Lower leg skin (tissue), 4 donors: Measurements from ENCODE around the gene AUTS2. TPM values are rescaled to one million over a fixed set of nuclear protein-coding genes. Genes with fewer than 3 reads are reported as not detected.

Source experiments
- DNase-seq, 2 donors: peaks; one replicate each; pipeline ENCODE4 v3.0.0-alpha.2; 2019; ENCODE audit warnings: low spot score in 2 of 2
- H3K4me3 ChIP-seq: fragments of 200-600 bp; sonication (generic); 2 replicates; pipeline ENCODE4 v1.5.1; 2017; ENCODE audit warnings: mild to moderate bottlenecking, low read depth; ENCODE audit not compliant: poor library complexity, severe bottlenecking
- POLR2A ChIP-seq, 2 donors: fragments of 450-650 bp; IDR thresholded peaks; one replicate each; pipeline ENCODE4 v1.6.1; 2016 to 2017; ENCODE audit warnings: antibody characterized with exemption in 2 of 2, mild to moderate bottlenecking in 1 of 2, moderate library complexity in 1 of 2
- WGBS, 2 donors: methylation state at CpG; one replicate each; pipeline ENCODE4 v1.1.5; 2018; 5-methylcytosine and 5-hydroxymethylcytosine counted together
- intact Hi-C: fragments of 100-400 bp; cut with DNase I; formaldehyde crosslinking; loops from one replicate; pipeline ENCODE4 v1.15.0; 2023; ENCODE audit warnings: low total_unique reads
- total RNA-seq, 4 donors: library from RNA; depleted of rRNA; stranded (reverse); fragments of >200 nt; gene quantifications; one replicate each; pipeline ENCODE4 v1.1.0, GENCODE V29; 2016
- TF ChIP-seq, protein P1 (sequence below), 3 donors: fragments of 450-650 bp; IDR thresholded peaks; one replicate each; pipeline ENCODE4 v1.5.1; 2016; ENCODE audit warnings: antibody characterized with exemption in 3 of 3, mild to moderate bottlenecking in 3 of 3, moderate library complexity in 2 of 3

The AUTS2 gene
- total RNA-seq, 4 donors from 2014 or later = 30.8 to 41.9 (median 40.5) TPM

DNA sequence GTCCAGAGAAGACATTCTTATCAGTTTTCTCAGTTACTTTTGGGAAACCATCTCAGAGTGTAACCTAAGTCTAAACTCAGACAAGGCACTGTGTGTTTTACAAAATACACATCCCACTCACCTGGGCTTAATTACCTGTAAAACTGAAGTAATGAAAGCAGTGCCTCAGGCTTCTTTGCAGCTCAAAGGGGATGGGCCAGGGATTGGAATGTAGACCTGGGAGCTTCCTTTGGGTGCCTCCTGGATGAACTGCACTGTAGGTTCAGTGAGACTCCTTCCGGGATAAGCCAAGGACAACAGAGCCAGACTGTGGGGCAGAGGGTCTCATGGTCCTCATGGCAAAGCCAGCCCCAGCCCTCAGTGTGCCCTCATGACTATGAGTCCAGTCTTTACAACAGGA is 861.3 kb downstream of the AUTS2 start:
- no peak overlapping the region for H3K4me3 ChIP-seq
- no peak for DNase-seq
- intact Hi-C loops = no loop called here
- no peak for TF ChIP-seq POLR2A (IDR thresholded peaks at IDR 0.05)
- TF ChIP-seq, protein P1, sequence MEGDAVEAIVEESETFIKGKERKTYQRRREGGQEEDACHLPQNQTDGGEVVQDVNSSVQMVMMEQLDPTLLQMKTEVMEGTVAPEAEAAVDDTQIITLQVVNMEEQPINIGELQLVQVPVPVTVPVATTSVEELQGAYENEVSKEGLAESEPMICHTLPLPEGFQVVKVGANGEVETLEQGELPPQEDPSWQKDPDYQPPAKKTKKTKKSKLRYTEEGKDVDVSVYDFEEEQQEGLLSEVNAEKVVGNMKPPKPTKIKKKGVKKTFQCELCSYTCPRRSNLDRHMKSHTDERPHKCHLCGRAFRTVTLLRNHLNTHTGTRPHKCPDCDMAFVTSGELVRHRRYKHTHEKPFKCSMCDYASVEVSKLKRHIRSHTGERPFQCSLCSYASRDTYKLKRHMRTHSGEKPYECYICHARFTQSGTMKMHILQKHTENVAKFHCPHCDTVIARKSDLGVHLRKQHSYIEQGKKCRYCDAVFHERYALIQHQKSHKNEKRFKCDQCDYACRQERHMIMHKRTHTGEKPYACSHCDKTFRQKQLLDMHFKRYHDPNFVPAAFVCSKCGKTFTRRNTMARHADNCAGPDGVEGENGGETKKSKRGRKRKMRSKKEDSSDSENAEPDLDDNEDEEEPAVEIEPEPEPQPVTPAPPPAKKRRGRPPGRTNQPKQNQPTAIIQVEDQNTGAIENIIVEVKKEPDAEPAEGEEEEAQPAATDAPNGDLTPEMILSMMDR (IDR thresholded peaks at IDR 0.05) = no peak
- 67 to 81% methylated on average over 1 of the region's 1 CpG for WGBS, 2 donors

DNA sequence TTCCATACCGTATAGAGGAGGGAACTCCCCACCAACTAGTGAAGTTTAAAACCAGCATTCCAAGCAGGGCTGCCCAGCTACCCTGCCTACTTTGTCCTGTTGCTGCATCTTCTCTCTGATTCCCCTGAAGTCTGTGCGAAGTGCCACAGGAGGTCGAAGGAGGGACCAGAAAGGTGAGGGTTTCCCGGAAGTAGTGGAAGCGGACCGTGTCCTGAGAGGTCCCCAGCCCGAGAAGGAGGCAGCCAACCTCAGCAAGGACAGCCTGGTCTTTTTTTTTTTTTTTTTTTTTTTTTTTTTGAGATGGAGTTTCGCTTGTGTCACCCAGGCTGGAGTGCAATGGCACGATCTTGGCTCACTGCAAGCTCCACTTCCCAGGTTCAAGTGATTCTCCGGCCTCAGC is 861.8 kb downstream of the AUTS2 start:
- intact Hi-C loops = no loop called here
- 93% methylated on average over 10 of the region's 10 CpGs for WGBS, 2 donors
- H3K4me3 ChIP-seq = no peak overlapping the region
- no peak for DNase-seq
- no peak for TF ChIP-seq POLR2A (IDR thresholded peaks at IDR 0.05)
- TF ChIP-seq, protein P1 (IDR thresholded peaks at IDR 0.05) = no peak

DNA sequence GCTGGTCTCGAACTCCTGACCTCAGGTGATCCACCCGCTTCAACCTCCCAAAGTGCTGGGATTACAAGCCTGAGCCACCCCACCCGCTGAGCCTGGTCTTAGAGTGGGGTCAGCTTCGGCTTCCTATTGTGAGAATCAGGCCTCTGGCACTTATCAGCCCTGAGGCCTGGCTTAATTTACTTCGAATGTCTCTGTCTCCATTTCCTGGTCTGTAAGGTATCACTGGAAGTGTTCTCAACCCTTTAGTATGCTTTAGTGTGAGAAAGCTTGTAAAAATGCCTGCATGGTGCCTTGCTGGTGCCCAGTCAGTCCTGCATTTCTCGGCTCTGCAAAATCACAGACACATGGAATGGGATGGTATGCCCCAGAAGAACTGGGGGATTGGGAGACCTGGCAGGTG is 862.3 kb downstream of the AUTS2 start:
- TF ChIP-seq, protein P1 (IDR thresholded peaks at IDR 0.05) = no peak
- no peak for TF ChIP-seq POLR2A (IDR thresholded peaks at IDR 0.05)
- 82 to 90% methylated on average over 6 of the region's 6 CpGs for WGBS, 2 donors
- intact Hi-C loops = no loop called here
- DNase-seq = no peak
- H3K4me3 ChIP-seq = no peak overlapping the region

DNA sequence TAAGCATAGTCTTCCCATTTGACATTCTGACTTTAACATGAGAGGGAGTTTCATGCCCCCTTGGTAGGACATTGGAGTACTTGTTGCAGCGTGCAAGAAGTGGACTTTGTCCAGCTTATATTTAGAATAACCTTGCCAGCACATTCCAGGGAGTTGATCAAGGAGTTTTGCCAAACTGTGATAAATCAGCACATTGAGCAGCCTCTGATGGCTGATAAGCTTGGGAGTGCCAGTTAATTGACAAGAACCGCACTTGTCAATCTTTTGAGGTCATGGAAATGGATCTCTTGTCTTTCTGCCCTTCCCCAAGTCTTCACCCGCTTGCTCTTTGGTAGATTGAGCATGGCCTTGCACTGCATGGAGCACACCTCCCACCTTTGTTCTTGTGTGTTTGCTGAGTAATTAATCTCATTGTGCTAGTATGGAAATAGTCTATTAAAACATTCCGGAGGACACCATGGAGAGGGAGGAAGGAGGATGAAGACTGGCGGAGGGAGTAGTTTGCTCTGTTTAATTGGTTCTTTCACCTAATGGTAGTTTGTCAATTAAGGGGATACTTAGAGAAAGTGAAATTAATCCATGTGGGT is 865.2 kb downstream of the AUTS2 start:
- no peak for TF ChIP-seq POLR2A (IDR thresholded peaks at IDR 0.05)
- TF ChIP-seq, protein P1 (IDR thresholded peaks at IDR 0.05) = no peak
- WGBS, 2 donors = 62 to 73% methylated on average over 5 of the region's 5 CpGs
- intact Hi-C loops = no loop called here
- no peak for DNase-seq
- H3K4me3 ChIP-seq = no peak overlapping the region

DNA sequence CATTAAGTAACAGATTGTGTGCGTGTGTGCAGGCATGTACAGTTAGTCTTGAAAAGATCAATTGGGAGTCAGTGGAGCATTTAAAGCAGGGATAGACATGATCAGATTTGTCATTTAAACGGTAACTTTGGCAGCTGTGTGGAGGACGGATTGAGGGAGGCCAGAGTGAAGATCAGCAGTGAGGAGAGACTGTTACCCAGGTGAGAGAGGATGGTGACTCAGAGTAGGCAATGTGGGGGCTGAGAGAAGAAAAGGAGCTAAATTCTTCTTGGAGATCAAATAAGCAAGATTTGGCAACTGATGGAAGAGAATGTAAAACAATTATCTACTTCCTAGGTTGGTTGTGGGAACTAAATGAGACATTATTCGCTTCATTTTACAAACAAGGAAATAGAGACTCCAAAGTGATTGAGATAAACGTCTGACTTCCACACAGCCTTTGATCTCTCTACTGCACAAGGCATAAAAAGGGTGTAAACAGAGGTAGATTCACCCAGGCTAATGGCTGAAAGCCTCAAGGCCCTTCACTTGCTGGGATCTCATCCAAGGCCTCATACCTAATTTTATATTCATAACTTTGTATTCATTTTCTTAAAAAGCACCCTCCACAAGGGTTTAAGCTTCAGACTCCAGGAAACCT is 868.6 kb downstream of the AUTS2 start:
- intact Hi-C loops = no loop called here
- 46 to 57% methylated on average over 5 of the region's 5 CpGs for WGBS, 2 donors
- TF ChIP-seq POLR2A (IDR thresholded peaks at IDR 0.05) = no peak
- TF ChIP-seq, protein P1 (IDR thresholded peaks at IDR 0.05) = no peak
- H3K4me3 ChIP-seq = no peak overlapping the region
- DNase-seq = no peak

DNA sequence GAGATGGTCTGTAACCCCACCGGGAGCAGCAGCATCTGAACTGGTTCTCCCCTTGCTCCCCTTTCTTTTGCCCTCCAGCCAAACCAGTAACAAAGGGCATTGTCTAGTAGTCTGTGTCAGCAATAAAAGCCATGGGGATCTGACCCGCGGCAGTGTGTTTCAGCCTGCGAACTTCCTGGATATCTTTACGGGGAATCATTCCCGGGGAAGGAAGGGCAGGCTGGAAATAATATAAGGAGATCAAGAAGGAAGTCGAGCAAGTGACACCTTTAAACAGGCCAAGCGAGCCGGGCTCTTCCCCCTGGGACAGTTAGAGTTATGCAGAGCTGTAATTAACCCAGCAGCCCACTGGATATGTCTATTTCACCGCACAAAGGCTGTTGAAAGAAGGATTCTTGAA is 872.5 kb downstream of the AUTS2 start:
- TF ChIP-seq, protein P1 (IDR thresholded peaks at IDR 0.05) = no peak
- TF ChIP-seq POLR2A (IDR thresholded peaks at IDR 0.05) = no peak
- intact Hi-C loops = no loop called here
- 74 to 75% methylated on average over 10 of the region's 10 CpGs for WGBS, 2 donors
- no peak for DNase-seq
- no peak overlapping the region for H3K4me3 ChIP-seq
